Measurements from ENCODE around the gene ENKD1.

The ENKD1 gene

GRCh38 chr16:67679935-67680897 is 13.7 kb upstream of the ENKD1 start:
- no peak for TF ChIP-seq CTCF (IDR thresholded peaks at IDR 0.05; ENCODE audit: control insufficient read depth, extremely low read depth, insufficient read depth)
- no peak for DNase-seq (ENCODE audit: low read depth)
- H3K4me3 ChIP-seq (ENCODE audit: low read depth, low read length) = no peak overlapping the region

GRCh38 chr16:67678354-67679023 is 11.9 kb upstream of the ENKD1 start:
- no peak overlapping the region for H3K4me3 ChIP-seq (ENCODE audit: low read depth, low read length)
- no peak for TF ChIP-seq CTCF (IDR thresholded peaks at IDR 0.05; ENCODE audit: control insufficient read depth, extremely low read depth, insufficient read depth)

GRCh38 chr16:67677712-67678111 is 11.2 kb upstream of the ENKD1 start:
- no peak for TF ChIP-seq CTCF (IDR thresholded peaks at IDR 0.05; ENCODE audit: control insufficient read depth, extremely low read depth, insufficient read depth)
- no peak overlapping the region for H3K4me3 ChIP-seq (ENCODE audit: low read depth, low read length)
- no peak for DNase-seq (ENCODE audit: low read depth)

More at GRCh38 chr16:67678354-67679023, 11.9 kb upstream of the ENKD1 start:
- DNase-seq (ENCODE audit: low read depth) = peak; percentile 96

GRCh38 chr16:67676939-67677338 is 10.4 kb upstream of the ENKD1 start:
- no peak for TF ChIP-seq CTCF (IDR thresholded peaks at IDR 0.05; ENCODE audit: control insufficient read depth, extremely low read depth, insufficient read depth)
- DNase-seq (ENCODE audit: low read depth) = no peak

GRCh38 chr16:67676516-67676915 is 10.0 kb upstream of the ENKD1 start:
- TF ChIP-seq CTCF (IDR thresholded peaks at IDR 0.05; ENCODE audit: control insufficient read depth, extremely low read depth, insufficient read depth) = peak; percentile 23
- DNase-seq (ENCODE audit: low read depth) = peak; percentile 67
- H3K4me3 ChIP-seq (ENCODE audit: low read depth, low read length) = no peak overlapping the region

More at GRCh38 chr16:67676939-67677338, 10.4 kb upstream of the ENKD1 start:
- no peak overlapping the region for H3K4me3 ChIP-seq (ENCODE audit: low read depth, low read length)

- DNase-seq (ENCODE audit: low read depth) = no peak
- no peak overlapping the region for H3K4me3 ChIP-seq (ENCODE audit: low read depth, low read length)
- TF ChIP-seq CTCF (IDR thresholded peaks at IDR 0.05; ENCODE audit: control insufficient read depth, extremely low read depth, insufficient read depth) = no peak
These were observed 9.4 kb upstream of the ENKD1 start for GRCh38 chr16:67675999-67676398.
